Tibial nerve (tissue), 3 donors: ENCODE data around the gene PHLPP1.

Experiments
- POLR2A ChIP-seq, 2 donors: fragments of 450-650 bp; IDR thresholded peaks; one replicate each; pipeline ENCODE4 v1.6.1; 2017; ENCODE audit warnings: antibody characterized with exemption in 2 of 2, mild to moderate bottlenecking in 2 of 2, moderate library complexity in 2 of 2
- TF ChIP-seq, protein P1 (sequence below), 5 experiments: fragments of 200-600 bp in 3 of 5; fragments of 450-650 bp in 2 of 5; sonication (generic) in 3 of 5; IDR thresholded peaks; one replicate each; pipeline ENCODE4 v1.5.1; 2016 to 2019; ENCODE audit warnings: antibody characterized with exemption in 5 of 5, mild to moderate bottlenecking in 3 of 5, moderate library complexity in 2 of 5

DNA sequence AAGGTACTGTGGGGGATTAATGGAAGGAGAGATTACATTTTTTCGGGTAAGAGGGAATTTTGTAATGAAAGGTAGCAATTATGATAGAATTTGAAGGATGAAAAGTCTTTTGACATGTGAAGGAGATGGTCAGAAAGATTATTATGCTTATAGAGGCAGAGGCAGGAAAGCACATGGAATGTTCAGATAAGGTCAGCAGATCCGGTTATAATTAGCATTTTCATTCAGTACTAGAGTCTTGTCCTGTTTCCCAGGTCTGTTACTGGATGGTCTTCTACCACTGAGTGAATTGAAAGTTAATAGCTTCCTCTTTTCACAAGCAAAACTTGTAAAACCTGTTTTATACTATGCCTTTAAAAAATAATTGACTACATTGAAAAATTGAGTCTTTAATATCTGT lies 116.9 kb downstream of the PHLPP1 start:
- TF ChIP-seq, protein P1, sequence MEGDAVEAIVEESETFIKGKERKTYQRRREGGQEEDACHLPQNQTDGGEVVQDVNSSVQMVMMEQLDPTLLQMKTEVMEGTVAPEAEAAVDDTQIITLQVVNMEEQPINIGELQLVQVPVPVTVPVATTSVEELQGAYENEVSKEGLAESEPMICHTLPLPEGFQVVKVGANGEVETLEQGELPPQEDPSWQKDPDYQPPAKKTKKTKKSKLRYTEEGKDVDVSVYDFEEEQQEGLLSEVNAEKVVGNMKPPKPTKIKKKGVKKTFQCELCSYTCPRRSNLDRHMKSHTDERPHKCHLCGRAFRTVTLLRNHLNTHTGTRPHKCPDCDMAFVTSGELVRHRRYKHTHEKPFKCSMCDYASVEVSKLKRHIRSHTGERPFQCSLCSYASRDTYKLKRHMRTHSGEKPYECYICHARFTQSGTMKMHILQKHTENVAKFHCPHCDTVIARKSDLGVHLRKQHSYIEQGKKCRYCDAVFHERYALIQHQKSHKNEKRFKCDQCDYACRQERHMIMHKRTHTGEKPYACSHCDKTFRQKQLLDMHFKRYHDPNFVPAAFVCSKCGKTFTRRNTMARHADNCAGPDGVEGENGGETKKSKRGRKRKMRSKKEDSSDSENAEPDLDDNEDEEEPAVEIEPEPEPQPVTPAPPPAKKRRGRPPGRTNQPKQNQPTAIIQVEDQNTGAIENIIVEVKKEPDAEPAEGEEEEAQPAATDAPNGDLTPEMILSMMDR (IDR thresholded peaks at IDR 0.05) = no peak
- no peak for TF ChIP-seq POLR2A (IDR thresholded peaks at IDR 0.05)
